ENCODE results near the gene SND1.

Gene SND1

GRCh38 chr7:127619681-127620405 lies 32.2 kb upstream of the SND1 start:
- no peak overlapping the region for H3K4me3 ChIP-seq (ENCODE audit: low read depth, low read length)
- TF ChIP-seq CTCF (IDR thresholded peaks at IDR 0.05; ENCODE audit: low read depth, low read length): no peak

GRCh38 chr7:127620406-127621233 lies 31.4 kb upstream of the SND1 start:
- H3K4me3 ChIP-seq (ENCODE audit: low read depth, low read length): no peak overlapping the region
- TF ChIP-seq CTCF (IDR thresholded peaks at IDR 0.05; ENCODE audit: low read depth, low read length): no peak

GRCh38 chr7:127625331-127625730 lies 26.7 kb upstream of the SND1 start:
- TF ChIP-seq CTCF (IDR thresholded peaks at IDR 0.05; ENCODE audit: low read depth, low read length): no peak
- no peak overlapping the region for H3K4me3 ChIP-seq (ENCODE audit: low read depth, low read length)

GRCh38 chr7:127628445-127628844 lies 23.5 kb upstream of the SND1 start:
- no peak for TF ChIP-seq CTCF (IDR thresholded peaks at IDR 0.05; ENCODE audit: low read depth, low read length)
- no peak overlapping the region for H3K4me3 ChIP-seq (ENCODE audit: low read depth, low read length)

GRCh38 chr7:127629268-127629854 lies 22.6 kb upstream of the SND1 start:
- TF ChIP-seq CTCF (IDR thresholded peaks at IDR 0.05; ENCODE audit: low read depth, low read length): peak; percentile 19; the same call in 1 of the 2 replicates
- no peak overlapping the region for H3K4me3 ChIP-seq (ENCODE audit: low read depth, low read length)

GRCh38 chr7:127632276-127632910 lies 19.6 kb upstream of the SND1 start:
- H3K4me3 ChIP-seq (ENCODE audit: low read depth, low read length): no peak overlapping the region
- no peak for TF ChIP-seq CTCF (IDR thresholded peaks at IDR 0.05; ENCODE audit: low read depth, low read length)
